OCI-M2 (cell line): Measurements from ENCODE around the gene GAREM2.

ENCODE experiments used
- DNase-seq: peaks from one replicate; lab custom pipeline; 2025; ENCODE audit not compliant: unreplicated experiment; lab: John Stamatoyannopoulos, UW

Gene GAREM2

GRCh38 chr2:26169681-26170414 is 3.0 kb upstream of the GAREM2 start:
- DNase-seq = no peak

GRCh38 chr2:26170795-26171194 is 2.1 kb upstream of the GAREM2 start:
- DNase-seq = no peak

- no peak for DNase-seq
Measured at GRCh38 chr2:26172189-26172870, 558 bp upstream of the GAREM2 start.

- no peak for DNase-seq
Measured at GRCh38 chr2:26173776-26174482, 1.0 kb downstream of the GAREM2 start.

- no peak for DNase-seq
Measured at GRCh38 chr2:26174691-26175465, 2.0 kb downstream of the GAREM2 start.

- no peak for DNase-seq
Measured at GRCh38 chr2:26175466-26176278, 2.8 kb downstream of the GAREM2 start.

GRCh38 chr2:26176279-26176615 is 3.4 kb downstream of the GAREM2 start:
- DNase-seq = no peak

- no peak for DNase-seq
Measured at GRCh38 chr2:26177122-26177521, 4.2 kb downstream of the GAREM2 start.

GRCh38 chr2:26178246-26178645 is 5.4 kb downstream of the GAREM2 start:
- DNase-seq = no peak

GRCh38 chr2:26178746-26179436 is 6.0 kb downstream of the GAREM2 start:
- DNase-seq = no peak

- no peak for DNase-seq
Measured at GRCh38 chr2:26179446-26179913, 6.6 kb downstream of the GAREM2 start.

- DNase-seq = no peak
Measured at GRCh38 chr2:26182441-26182840, 9.6 kb downstream of the GAREM2 start.

GRCh38 chr2:26182887-26183630 is 10.2 kb downstream of the GAREM2 start:
- no peak for DNase-seq

- DNase-seq = no peak
Measured at GRCh38 chr2:26184121-26184520, 11.2 kb downstream of the GAREM2 start.

GRCh38 chr2:26184555-26185303 is 11.8 kb downstream of the GAREM2 start:
- DNase-seq = no peak

- no peak for DNase-seq
Measured at GRCh38 chr2:26185304-26185928, 12.5 kb downstream of the GAREM2 start.

GRCh38 chr2:26185954-26186770 is 13.3 kb downstream of the GAREM2 start:
- DNase-seq = no peak
